OCI-LY1 (cell line): ENCODE measurements around the gene DDR1.
"Not testable (repeated sequence)": the region's sequence is repeated elsewhere in the genome, so short reads cannot be mapped to it uniquely, and the experiment has no call there.

Source experiments
- EZH2 ChIP-seq: fragments of 200-600 bp; sonication (generic), shearing (Covaris generic); IDR thresholded peaks from 2 replicates; pipeline ENCODE4 v1.8.0; 2017; ENCODE audit warnings: borderline replicate concordance, mixed run types, mild to moderate bottlenecking, antibody characterized with exemption, low read length, moderate library complexity, mixed read lengths
- TF ChIP-seq, protein P1 (sequence below): fragments of 200-600 bp; sonication (generic), shearing (Covaris generic); IDR thresholded peaks from 2 replicates; pipeline ENCODE4 v1.5.1; 2017; ENCODE audit warnings: mild to moderate bottlenecking, antibody characterized with exemption, low read length, moderate library complexity, mixed read lengths

- TF ChIP-seq, protein P1, sequence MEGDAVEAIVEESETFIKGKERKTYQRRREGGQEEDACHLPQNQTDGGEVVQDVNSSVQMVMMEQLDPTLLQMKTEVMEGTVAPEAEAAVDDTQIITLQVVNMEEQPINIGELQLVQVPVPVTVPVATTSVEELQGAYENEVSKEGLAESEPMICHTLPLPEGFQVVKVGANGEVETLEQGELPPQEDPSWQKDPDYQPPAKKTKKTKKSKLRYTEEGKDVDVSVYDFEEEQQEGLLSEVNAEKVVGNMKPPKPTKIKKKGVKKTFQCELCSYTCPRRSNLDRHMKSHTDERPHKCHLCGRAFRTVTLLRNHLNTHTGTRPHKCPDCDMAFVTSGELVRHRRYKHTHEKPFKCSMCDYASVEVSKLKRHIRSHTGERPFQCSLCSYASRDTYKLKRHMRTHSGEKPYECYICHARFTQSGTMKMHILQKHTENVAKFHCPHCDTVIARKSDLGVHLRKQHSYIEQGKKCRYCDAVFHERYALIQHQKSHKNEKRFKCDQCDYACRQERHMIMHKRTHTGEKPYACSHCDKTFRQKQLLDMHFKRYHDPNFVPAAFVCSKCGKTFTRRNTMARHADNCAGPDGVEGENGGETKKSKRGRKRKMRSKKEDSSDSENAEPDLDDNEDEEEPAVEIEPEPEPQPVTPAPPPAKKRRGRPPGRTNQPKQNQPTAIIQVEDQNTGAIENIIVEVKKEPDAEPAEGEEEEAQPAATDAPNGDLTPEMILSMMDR = not testable (repeated sequence)
- TF ChIP-seq EZH2 = not testable (repeated sequence)
These were observed 15.0 kb upstream of the DDR1 start for GRCh38 chr6:30869241-30869749.
